ENCODE results near the gene DBNL.

DNA sequence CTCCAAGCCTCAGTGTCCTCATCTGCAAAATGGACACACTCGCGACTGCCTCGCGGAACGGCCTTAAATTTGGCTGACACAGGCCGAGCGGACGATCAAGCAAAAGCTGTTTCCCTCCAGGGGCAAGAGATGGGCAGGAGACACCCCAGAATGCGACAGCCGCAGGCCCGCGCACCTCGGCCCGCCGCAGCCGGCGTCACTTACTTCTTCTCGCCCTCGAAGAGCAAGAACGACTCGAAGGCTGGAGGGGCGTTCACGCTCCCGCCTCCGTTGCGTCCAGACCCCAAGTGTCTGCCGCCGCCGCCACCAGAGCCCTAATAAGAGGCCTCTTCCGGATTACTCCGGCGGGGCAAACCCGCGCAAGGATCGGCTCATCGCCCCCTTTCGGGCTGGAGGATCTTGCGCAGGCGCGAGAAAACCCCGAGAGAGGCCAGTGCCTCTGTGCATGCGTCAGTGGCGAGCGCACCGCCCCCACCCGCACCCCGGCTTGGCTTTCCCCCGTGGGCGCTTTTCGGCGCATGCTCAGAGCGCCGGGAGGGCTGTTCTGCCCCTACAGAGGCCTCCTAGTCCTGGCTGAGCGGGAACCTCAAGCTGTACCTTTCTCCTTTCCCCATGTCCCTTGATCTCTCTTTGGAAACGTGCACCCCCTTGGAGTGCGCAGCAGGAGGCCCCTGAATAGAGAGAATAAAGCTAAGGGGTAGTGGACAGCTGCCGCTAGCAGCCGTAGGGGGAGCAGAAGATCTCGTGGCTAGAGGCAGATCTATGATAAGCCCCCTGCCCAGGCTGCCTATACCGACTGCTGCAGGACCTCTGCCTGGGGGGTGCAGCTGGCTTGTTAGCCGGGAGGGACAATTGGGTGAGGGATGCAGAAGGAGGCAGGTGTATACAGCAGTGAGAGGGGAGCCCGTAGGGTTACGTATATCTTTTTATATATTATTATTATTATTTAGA, 25.4 kb upstream of the DBNL start:
- TF ChIP-seq POLR2A (IDR thresholded peaks at IDR 0.05; ENCODE audit: low read depth, low read length) (peak; percentile 86), POLR2AphosphoS5 (IDR thresholded peaks at IDR 0.05; ENCODE audit: low read depth, low read length) (peak; percentile 78)
